ENCODE measurements around the gene YIPF1. TPM values are rescaled to one million over a fixed set of nuclear protein-coding genes. Genes with fewer than 3 reads are reported as not detected.

YIPF1 gene
- total RNA-seq, 1 donor from 2014 or later = 25.7 TPM

DNA sequence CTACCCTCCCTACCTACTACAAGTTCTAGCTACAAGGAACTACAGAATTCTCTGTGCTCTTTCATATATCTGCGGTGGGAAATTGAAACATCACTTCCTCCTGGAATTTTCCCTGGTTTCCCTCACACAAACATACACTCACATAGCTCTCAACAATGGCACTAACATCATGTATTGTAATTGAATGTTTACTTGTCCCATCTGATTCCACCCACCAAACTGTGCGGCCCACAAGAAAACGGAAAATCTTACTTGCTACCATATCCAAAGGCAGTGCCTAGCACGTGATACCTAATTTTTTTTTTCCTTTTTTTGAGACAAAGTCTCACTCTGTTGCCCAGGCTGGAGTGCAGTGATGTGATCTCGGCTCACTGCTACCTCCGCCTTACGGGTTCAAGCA is 85.4 kb downstream of the YIPF1 start:
- Mint-ChIP-seq H3K36me3 (ENCODE audit: low read depth) (peaks cover 12% of the 10 kb centered on the region), H3K4me3 (no peak overlapping the region), H3K9me3 (no peaks in the 10 kb centered on the region), H3K27me3 (ENCODE audit: low read depth) (no peaks in the 10 kb centered on the region), H3K27ac (ENCODE audit: unreplicated experiment) (no peak overlapping the region), H3K4me1 (no peaks in the 10 kb centered on the region)
- TF ChIP-seq, protein P1, sequence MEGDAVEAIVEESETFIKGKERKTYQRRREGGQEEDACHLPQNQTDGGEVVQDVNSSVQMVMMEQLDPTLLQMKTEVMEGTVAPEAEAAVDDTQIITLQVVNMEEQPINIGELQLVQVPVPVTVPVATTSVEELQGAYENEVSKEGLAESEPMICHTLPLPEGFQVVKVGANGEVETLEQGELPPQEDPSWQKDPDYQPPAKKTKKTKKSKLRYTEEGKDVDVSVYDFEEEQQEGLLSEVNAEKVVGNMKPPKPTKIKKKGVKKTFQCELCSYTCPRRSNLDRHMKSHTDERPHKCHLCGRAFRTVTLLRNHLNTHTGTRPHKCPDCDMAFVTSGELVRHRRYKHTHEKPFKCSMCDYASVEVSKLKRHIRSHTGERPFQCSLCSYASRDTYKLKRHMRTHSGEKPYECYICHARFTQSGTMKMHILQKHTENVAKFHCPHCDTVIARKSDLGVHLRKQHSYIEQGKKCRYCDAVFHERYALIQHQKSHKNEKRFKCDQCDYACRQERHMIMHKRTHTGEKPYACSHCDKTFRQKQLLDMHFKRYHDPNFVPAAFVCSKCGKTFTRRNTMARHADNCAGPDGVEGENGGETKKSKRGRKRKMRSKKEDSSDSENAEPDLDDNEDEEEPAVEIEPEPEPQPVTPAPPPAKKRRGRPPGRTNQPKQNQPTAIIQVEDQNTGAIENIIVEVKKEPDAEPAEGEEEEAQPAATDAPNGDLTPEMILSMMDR (conservative IDR thresholded peaks at IDR 0.05) = no peak
- DNase-seq (ENCODE audit: low read depth, low spot score) = no peak

Other genes with a start within 250 kb of the YIPF1 start
- gene GLIS1, start 150.6 kb downstream of the YIPF1 start, total RNA-seq = not detected in 2 replicates
- gene NDC1, start 51.5 kb downstream of the YIPF1 start, total RNA-seq = 45.6 and 47.3 TPM in 2 replicates
- gene DIO1, start 4.4 kb upstream of the YIPF1 start, total RNA-seq = not detected in 2 replicates
- gene IFT25, start 55.9 kb upstream of the YIPF1 start, total RNA-seq = 41.0 and 41.1 TPM in 2 replicates
- gene LRRC42, start 56.6 kb upstream of the YIPF1 start, total RNA-seq = 45.4 and 45.8 TPM in 2 replicates
- not detected in 2 replicates for gene LDLRAD1, start 128.4 kb upstream of the YIPF1 start, total RNA-seq
- 103 and 105 TPM in 2 replicates for gene TMEM59, start 163.4 kb upstream of the YIPF1 start, total RNA-seq
- gene TCEANC2, start 163.8 kb upstream of the YIPF1 start, total RNA-seq = 8.5 and 8.7 TPM in 2 replicates

Data from neural crest cell (in vitro differentiated cells).